GOT3 (cell line): ENCODE results near the gene ARID3B.

Source experiments
- DNase-seq: peaks from one replicate; lab custom pipeline; 2025; ENCODE audit warnings: mixed read lengths; lab: John Stamatoyannopoulos, UW

ARID3B gene

DNA sequence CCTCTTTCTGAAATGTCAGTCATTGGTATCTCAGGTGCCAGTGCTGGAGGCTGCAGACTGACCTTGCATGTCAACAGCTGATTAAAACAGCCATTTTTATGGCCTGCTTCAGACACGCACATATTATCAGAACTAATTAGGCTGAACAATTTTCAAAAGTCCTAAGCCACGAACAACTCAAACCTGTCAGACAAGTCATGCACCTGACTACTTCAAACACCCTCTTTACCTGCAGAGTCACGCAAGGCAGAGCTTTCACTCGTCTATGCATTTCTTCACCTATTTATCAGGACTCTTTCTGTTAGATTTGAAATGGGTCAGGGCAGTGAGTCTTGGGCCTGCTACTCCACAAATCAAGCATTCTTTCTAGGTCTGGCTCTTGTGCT, 101.3 kb downstream of the ARID3B start:
- no peak for DNase-seq

DNA sequence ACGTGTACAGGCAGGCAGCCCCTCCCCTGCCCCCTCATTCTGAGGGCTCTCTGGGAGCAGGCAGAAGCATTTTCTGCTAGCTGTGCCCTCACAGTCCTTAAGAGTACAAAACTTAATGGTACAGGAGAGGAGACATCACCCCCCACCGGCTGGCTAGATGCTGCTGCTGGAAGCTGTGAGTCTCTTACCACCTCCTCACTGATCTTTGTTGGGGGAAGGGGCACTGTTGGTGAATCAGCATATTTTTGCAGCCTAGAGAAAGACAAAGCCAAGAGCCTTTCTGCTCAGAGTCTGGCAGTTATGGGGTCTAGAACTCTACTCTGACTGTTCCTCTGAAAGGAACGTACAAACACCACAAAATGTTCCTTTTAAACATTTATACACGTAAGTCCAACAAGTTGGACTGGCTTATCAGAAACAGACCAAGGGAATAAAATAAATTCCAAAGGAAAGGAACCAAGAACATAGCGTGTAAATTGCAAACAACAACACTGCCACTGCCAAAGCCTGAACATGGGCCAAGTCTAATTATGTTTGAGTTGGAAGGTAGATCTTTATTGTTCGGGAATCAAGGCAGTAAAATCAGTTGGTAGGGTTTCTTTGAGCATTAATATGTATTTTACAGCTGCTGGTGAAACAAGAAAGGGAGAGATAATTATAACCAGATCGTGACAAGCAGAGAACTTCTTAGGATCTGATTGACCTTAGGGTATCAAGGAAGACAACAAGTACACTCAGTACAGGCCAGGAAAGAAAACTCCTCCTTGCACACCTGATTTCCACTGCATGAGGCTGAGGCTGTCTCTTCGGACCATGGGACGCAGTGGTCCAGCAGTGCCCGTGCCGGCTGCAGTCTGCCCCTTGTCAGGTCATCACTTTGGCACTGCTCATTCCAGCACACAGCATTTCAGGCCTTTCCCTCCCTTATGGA, 102.0 kb downstream of the ARID3B start:
- no peak for DNase-seq

DNA sequence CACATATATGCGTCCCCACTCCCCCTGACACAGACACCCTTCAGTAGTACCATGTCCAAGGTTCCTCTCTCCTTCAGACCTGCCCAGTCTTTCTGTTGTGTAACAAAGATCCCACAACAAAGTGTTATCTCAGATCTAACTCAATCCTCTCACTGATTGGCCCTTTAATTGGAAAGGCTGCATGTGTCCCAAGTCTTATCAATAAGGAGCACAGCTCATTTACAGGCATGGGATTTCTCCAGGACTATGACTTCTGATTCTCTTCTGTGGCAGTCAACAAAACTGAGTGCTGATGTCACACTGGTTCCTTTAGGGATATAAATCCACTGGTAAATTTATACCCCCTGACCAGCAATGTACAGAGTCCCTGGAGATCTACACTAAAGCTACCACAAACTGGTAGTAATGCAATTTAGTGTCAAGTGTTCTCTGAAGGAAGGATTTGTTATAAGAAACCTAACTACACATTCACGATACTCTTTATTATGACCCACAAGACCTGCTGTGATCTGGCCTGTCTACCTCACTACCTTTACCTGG, 102.7 kb downstream of the ARID3B start:
- DNase-seq: no peak

DNA sequence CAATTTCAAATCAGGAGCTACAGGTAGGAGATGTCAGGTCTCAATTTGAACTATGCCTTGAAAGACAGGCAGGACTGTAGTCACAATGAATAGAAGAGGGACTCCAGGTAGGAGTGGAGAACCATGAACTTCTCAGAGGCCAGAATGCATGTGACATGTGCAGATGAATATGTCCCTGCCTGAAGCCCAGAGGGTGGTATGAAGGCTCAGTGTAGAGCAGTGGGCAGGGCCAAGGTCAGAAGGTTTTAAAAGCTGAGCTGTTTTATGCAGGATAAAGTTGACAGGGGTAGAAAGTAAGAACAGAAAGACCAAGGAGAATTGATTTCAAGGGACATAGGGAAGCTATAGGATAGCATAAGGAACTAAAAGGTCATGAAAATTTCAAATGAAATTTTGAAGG, 105.5 kb downstream of the ARID3B start:
- no peak for DNase-seq
